ENCODE data around the gene TTC6.

Gene TTC6

GRCh38 chr14:37625597-37626595, 30.5 kb downstream of the TTC6 start:
- H3K9me3 ChIP-seq (ENCODE audit: control insufficient read depth, low read length) = no peaks in the 10 kb centered on the region
- H3K4me1 ChIP-seq (ENCODE audit: control insufficient read depth, insufficient read depth, low read length) = no peaks in the 10 kb centered on the region
- H3K4me3 ChIP-seq (ENCODE audit: insufficient read depth, low read depth, low read length) = no peak overlapping the region
- no peak overlapping the region for H3K27ac ChIP-seq (ENCODE audit: insufficient read depth, low read depth, low read length, poor library complexity, severe bottlenecking)
- no peaks in the 10 kb centered on the region for H3K36me3 ChIP-seq (ENCODE audit: control insufficient read depth, insufficient read depth, low read length)
- H3K27me3 ChIP-seq (ENCODE audit: control insufficient read depth, insufficient read depth, low read length, poor library complexity, severe bottlenecking) = peaks cover 39% of the 10 kb centered on the region
- WGBS, 2 experiments = 89 to 90% methylated on average over 7 to 9 of the region's 9 CpGs

GRCh38 chr14:37637341-37637740, 41.9 kb downstream of the TTC6 start:
- Histone ChIP-seq H3K4me1 (ENCODE audit: control insufficient read depth, insufficient read depth, low read length) (no peaks in the 10 kb centered on the region), H3K27ac (ENCODE audit: insufficient read depth, low read depth, low read length, poor library complexity, severe bottlenecking) (no peak overlapping the region), H3K36me3 (ENCODE audit: control insufficient read depth, insufficient read depth, low read length) (no peaks in the 10 kb centered on the region), H3K9me3 (ENCODE audit: control insufficient read depth, low read length) (no peaks in the 10 kb centered on the region), H3K27me3 (ENCODE audit: control insufficient read depth, insufficient read depth, low read length, poor library complexity, severe bottlenecking) (no peaks in the 10 kb centered on the region), H3K4me3 (ENCODE audit: insufficient read depth, low read depth, low read length) (no peak overlapping the region)
- 69 to 82% methylated on average over 4 of the region's 4 CpGs for WGBS, 2 experiments

- H3K36me3 ChIP-seq (ENCODE audit: control insufficient read depth, insufficient read depth, low read length) = no peaks in the 10 kb centered on the region
- 87 to 90% methylated on average over 1 to 2 of the region's 2 CpGs for WGBS, 2 experiments
- H3K9me3 ChIP-seq (ENCODE audit: control insufficient read depth, low read length) = no peaks in the 10 kb centered on the region
- H3K4me1 ChIP-seq (ENCODE audit: control insufficient read depth, insufficient read depth, low read length) = no peaks in the 10 kb centered on the region
- H3K27ac ChIP-seq (ENCODE audit: insufficient read depth, low read depth, low read length, poor library complexity, severe bottlenecking) = no peak overlapping the region
- no peaks in the 10 kb centered on the region for H3K27me3 ChIP-seq (ENCODE audit: control insufficient read depth, insufficient read depth, low read length, poor library complexity, severe bottlenecking)
- H3K4me3 ChIP-seq (ENCODE audit: insufficient read depth, low read depth, low read length) = no peak overlapping the region
Measured at GRCh38 chr14:37638599-37638998, 43.2 kb downstream of the TTC6 start.

- WGBS, 2 experiments = 86 to 95% methylated on average over 1 of the region's 1 CpG
- Histone ChIP-seq H3K9me3 (ENCODE audit: control insufficient read depth, low read length) (no peaks in the 10 kb centered on the region), H3K36me3 (ENCODE audit: control insufficient read depth, insufficient read depth, low read length) (no peaks in the 10 kb centered on the region), H3K4me1 (ENCODE audit: control insufficient read depth, insufficient read depth, low read length) (no peaks in the 10 kb centered on the region), H3K4me3 (ENCODE audit: insufficient read depth, low read depth, low read length) (no peak overlapping the region), H3K27me3 (ENCODE audit: control insufficient read depth, insufficient read depth, low read length, poor library complexity, severe bottlenecking) (no peaks in the 10 kb centered on the region), H3K27ac (ENCODE audit: insufficient read depth, low read depth, low read length, poor library complexity, severe bottlenecking) (no peak overlapping the region)
Measured at GRCh38 chr14:37641117-37641516, 45.7 kb downstream of the TTC6 start.

GRCh38 chr14:37642125-37642524, 46.7 kb downstream of the TTC6 start:
- Histone ChIP-seq H3K9me3 (ENCODE audit: control insufficient read depth, low read length) (no peaks in the 10 kb centered on the region), H3K36me3 (ENCODE audit: control insufficient read depth, insufficient read depth, low read length) (no peaks in the 10 kb centered on the region), H3K4me3 (ENCODE audit: insufficient read depth, low read depth, low read length) (no peak overlapping the region), H3K27me3 (ENCODE audit: control insufficient read depth, insufficient read depth, low read length, poor library complexity, severe bottlenecking) (no peaks in the 10 kb centered on the region), H3K27ac (ENCODE audit: insufficient read depth, low read depth, low read length, poor library complexity, severe bottlenecking) (no peak overlapping the region), H3K4me1 (ENCODE audit: control insufficient read depth, insufficient read depth, low read length) (no peaks in the 10 kb centered on the region)
- 89 to 93% methylated on average over 3 of the region's 3 CpGs for WGBS, 2 experiments

GRCh38 chr14:37643701-37644100, 48.3 kb downstream of the TTC6 start:
- 90 to 91% methylated on average over 3 to 4 of the region's 4 CpGs for WGBS, 2 experiments
- Histone ChIP-seq H3K4me1 (ENCODE audit: control insufficient read depth, insufficient read depth, low read length) (no peaks in the 10 kb centered on the region), H3K27me3 (ENCODE audit: control insufficient read depth, insufficient read depth, low read length, poor library complexity, severe bottlenecking) (no peaks in the 10 kb centered on the region), H3K36me3 (ENCODE audit: control insufficient read depth, insufficient read depth, low read length) (no peaks in the 10 kb centered on the region), H3K9me3 (ENCODE audit: control insufficient read depth, low read length) (no peaks in the 10 kb centered on the region), H3K27ac (ENCODE audit: insufficient read depth, low read depth, low read length, poor library complexity, severe bottlenecking) (no peak overlapping the region), H3K4me3 (ENCODE audit: insufficient read depth, low read depth, low read length) (no peak overlapping the region)

Data from ectodermal cell (in vitro differentiated cells).